NCI-H2029 (cell line): ENCODE results near the gene CCR5.

Source experiments
- DNase-seq: peaks from one replicate; lab custom pipeline; 2025; lab: John Stamatoyannopoulos, UW

The CCR5 gene

DNA sequence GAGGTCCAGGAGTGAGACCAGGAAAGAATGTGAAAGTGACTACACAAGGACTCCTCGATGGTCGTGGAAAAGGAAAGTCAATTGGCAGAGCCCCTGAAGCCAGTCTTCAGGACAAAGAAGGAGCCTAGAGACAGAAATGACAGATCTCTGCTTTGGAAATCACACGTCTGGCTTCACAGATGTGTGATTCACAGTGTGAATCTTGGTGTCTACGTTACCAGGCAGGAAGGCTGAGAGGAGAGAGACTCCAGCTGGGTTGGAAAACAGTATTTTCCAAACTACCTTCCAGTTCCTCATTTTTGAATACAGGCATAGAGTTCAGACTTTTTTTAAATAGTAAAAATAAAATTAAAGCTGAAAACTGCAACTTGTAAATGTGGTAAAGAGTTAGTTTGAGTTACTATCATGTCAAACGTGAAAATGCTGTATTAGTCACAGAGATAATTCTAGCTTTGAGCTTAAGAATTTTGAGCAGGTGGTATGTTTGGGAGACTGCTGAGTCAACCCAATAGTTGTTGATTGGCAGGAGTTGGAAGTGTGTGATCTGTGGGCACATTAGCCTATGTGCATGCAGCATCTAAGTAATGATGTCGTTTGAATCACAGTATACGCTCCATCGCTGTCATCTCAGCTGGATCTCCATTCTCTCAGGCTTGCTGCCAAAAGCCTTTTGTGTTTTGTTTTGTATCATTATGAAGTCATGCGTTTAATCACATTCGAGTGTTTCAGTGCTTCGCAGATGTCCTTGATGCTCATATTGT, 10.8 kb upstream of the CCR5 start:
- DNase-seq = peak; percentile 92

DNA sequence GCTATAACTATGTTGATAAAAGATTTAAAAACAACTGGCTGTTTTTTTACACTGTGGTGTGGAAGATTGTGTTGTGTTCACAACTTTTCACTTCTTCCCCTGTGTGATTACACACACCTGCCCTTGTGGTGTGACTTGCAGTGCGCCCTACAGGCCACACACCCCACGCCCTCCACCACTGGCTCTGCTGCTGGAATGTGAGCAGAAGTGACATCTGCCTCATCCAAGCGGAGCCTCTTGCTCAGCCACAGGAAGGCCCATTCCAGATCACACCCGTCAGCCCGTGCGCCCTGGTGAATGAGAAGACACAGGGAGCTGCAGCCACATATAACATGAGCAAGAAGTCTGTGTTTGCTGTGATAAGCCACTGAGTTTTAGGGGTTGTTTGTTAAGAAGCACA, 9.8 kb upstream of the CCR5 start:
- DNase-seq = no peak

DNA sequence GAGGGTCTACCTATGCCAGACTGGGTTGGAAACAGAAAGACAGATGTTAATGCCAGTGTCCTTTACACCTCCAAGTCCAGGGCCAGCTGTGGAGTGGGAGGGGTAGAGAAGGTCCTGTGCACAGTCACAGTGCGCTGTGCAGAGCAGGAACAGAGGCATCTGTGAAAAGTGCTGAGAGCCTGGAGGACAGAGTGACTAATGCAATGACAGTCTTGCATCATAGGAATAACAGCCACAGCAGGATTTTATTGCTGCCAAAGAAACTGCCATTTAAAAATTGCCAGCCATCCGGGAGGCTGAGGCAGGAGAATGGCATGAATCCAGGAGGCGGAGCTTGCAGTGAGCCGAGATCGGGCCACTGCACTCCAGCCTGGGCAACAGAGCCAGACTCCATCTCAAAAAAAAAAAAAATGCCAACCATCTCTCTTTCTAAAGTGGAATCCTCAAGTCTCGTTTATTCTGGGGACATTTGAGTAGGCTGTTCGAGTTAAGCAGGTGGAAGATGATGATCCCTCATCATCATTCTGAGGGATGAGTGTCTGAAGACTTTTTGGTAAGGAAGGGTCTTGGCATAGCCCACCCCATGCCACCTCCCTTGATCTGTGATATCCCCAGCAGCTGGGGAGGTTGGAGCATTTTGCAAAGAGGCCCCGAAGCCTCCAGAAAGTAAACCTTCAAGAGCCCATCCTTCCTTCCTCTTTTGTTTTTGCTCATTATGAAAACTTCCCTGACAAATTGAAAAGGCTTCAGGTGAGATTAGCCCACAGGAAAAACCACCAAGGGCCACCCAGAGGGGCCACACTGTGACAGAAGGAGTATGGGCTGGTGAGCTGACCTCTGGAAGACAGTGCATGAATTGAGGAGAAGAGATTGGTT, 9.1 kb upstream of the CCR5 start:
- no peak for DNase-seq

DNA sequence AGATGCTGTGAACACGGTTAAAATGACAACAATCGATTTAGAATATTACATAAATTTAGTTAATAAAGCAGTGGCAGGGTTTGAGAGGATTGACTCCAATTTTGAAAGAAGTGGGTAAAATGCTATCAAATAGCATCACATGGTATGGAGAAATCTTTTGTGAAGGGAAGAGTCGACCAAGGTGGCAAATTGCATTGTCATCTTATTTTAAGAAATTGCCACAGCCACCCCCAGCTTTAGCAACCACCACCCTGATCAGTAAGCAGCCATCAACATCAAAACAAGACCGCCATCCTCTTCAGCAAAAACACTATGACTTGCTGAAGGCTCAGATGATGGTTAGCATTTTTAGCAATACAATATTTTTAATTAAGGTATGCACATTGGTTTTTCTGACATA, 5.7 kb upstream of the CCR5 start:
- DNase-seq = no peak

DNA sequence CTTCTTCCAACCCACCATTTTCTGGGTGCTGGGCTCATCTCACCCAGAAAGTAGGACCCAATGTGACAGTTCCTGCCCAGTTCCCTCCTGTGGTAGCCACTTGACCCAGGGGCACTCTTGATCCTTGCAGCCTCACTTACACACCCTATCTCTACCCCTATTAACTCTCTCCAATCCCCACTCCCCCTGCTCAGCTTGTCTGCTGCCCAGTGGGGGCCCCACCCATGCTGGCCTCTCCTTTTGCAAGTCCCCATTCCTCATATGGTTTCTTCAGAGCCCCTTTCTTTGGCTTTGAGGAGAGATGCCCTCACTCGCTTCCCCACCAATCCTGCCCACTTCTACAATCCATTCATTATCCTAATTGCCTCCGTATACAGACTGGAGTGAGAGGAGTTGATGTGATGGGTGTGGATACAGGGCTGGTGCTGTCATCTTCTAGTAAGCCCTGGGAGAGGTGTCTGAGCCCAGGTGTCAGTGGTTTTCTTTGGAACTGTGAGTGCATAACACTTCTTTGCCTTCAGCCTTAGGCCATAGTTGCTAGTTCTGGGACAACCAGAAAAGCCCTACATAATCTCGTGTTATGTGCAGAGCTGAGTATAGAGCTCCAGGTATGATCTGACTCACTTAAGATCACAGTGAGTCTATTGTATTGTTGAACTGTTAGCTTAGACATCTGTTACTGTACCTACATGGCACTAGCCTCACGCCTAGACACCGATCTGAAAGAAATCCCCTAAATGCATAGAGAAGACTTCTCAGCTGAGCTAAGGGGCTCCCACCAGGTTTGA, 4.8 kb upstream of the CCR5 start:
- DNase-seq = no peak

DNA sequence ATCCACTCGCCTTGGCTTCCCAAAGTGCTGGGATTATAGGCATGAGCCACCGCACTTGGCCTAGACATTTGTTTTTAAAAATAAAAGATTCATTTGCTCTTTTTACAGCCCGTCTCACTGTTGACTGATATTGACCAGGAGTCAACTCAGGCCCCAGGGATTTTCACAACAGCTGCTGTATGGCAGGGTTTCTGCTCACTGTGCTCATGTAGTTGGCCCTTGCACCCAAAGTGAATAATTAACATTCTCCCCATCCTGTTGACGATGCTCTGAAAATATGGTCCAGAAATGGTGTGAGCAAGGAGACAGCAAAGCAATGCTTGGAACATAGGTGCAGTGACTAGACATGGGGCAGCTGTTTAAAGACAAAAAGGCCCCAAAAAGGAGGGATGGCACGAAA, 2.9 kb upstream of the CCR5 start:
- no peak for DNase-seq

DNA sequence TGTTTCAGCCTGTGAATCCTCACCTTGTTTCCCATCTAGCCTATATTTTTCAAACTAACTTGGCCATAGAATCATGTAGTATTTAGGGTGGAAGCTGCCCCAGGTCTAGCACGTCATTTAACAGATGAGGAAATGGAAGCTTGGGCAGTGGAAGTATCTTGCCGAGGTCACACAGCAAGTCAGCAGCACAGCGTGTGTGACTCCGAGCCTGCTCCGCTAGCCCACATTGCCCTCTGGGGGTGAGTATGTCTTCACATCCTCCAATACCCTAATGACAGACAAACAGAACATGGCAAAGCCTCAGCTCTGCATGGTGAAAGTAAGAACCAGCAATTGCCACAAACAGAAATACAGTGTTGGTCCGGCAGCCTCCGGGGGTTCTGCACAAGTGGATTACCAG, 2.2 kb upstream of the CCR5 start:
- DNase-seq = no peak

DNA sequence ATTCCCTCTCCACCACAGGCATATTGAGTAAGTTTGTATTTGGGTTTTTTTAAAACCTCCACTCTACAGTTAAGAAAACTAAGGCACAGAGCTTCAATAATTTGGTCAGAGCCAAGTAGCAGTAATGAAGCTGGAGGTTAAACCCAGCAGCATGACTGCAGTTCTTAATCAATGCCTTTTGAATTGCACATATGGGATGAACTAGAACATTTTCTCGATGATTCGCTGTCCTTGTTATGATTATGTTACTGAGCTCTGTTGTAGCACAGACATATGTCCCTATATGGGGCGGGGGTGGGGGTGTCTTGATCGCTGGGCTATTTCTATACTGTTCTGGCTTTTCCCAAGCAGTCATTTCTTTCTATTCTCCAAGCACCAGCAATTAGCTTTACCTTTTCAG, 1.6 kb upstream of the CCR5 start:
- DNase-seq = no peak

DNA sequence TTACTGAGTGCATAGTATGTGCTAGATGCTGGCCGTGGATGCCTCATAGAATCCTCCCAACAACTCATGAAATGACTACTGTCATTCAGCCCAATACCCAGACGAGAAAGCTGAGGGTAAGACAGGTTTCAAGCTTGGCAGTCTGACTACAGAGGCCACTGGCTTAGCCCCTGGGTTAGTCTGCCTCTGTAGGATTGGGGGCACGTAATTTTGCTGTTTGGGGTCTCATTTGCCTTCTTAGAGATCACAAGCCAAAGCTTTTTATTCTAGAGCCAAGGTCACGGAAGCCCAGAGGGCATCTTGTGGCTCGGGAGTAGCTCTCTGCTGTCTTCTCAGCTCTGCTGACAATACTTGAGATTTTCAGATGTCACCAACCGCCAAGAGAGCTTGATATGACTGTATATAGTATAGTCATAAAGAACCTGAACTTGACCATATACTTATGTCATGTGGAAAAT, 1.0 kb upstream of the CCR5 start:
- no peak for DNase-seq

DNA sequence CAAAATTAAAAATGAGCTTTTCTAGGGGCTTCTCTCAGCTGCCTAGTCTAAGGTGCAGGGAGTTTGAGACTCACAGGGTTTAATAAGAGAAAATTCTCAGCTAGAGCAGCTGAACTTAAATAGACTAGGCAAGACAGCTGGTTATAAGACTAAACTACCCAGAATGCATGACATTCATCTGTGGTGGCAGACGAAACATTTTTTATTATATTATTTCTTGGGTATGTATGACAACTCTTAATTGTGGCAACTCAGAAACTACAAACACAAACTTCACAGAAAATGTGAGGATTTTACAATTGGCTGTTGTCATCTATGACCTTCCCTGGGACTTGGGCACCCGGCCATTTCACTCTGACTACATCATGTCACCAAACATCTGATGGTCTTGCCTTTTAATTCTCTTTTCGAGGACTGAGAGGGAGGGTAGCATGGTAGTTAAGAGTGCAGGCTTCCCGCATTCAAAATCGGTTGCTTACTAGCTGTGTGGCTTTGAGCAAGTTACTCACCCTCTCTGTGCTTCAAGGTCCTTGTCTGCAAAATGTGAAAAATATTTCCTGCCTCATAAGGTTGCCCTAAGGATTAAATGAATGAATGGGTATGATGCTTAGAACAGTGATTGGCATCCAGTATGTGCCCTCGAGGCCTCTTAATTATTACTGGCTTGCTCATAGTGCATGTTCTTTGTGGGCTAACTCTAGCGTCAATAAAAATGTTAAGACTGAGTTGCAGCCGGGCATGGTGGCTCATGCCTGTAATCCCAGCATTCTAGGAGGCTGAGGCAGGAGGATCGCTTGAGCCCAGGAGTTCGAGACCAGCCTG, 984 bp downstream of the CCR5 start:
- DNase-seq = no peak

DNA sequence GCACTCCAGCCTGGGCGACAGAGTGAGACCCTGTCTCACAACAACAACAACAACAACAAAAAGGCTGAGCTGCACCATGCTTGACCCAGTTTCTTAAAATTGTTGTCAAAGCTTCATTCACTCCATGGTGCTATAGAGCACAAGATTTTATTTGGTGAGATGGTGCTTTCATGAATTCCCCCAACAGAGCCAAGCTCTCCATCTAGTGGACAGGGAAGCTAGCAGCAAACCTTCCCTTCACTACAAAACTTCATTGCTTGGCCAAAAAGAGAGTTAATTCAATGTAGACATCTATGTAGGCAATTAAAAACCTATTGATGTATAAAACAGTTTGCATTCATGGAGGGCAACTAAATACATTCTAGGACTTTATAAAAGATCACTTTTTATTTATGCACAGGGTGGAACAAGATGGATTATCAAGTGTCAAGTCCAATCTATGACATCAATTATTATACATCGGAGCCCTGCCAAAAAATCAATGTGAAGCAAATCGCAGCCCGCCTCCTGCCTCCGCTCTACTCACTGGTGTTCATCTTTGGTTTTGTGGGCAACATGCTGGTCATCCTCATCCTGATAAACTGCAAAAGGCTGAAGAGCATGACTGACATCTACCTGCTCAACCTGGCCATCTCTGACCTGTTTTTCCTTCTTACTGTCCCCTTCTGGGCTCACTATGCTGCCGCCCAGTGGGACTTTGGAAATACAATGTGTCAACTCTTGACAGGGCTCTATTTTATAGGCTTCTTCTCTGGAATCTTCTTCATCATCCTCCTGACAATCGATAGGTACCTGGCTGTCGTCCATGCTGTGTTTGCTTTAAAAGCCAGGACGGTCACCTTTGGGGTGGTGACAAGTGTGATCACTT, 2.0 kb downstream of the CCR5 start:
- DNase-seq = no peak

DNA sequence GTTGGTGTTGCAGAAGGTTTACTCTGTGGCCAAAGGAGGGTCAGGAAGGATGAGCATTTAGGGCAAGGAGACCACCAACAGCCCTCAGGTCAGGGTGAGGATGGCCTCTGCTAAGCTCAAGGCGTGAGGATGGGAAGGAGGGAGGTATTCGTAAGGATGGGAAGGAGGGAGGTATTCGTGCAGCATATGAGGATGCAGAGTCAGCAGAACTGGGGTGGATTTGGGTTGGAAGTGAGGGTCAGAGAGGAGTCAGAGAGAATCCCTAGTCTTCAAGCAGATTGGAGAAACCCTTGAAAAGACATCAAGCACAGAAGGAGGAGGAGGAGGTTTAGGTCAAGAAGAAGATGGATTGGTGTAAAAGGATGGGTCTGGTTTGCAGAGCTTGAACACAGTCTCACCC, 4.0 kb downstream of the CCR5 start:
- no peak for DNase-seq

DNA sequence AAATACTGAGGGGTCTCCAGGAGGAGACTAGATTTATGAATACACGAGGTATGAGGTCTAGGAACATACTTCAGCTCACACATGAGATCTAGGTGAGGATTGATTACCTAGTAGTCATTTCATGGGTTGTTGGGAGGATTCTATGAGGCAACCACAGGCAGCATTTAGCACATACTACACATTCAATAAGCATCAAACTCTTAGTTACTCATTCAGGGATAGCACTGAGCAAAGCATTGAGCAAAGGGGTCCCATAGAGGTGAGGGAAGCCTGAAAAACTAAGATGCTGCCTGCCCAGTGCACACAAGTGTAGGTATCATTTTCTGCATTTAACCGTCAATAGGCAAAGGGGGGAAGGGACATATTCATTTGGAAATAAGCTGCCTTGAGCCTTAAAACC, 4.5 kb downstream of the CCR5 start:
- no peak for DNase-seq

DNA sequence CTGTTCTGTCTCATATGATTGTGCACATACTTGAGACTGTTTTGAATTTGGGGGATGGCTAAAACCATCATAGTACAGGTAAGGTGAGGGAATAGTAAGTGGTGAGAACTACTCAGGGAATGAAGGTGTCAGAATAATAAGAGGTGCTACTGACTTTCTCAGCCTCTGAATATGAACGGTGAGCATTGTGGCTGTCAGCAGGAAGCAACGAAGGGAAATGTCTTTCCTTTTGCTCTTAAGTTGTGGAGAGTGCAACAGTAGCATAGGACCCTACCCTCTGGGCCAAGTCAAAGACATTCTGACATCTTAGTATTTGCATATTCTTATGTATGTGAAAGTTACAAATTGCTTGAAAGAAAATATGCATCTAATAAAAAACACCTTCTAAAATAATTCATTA, 5.1 kb downstream of the CCR5 start:
- DNase-seq = no peak

DNA sequence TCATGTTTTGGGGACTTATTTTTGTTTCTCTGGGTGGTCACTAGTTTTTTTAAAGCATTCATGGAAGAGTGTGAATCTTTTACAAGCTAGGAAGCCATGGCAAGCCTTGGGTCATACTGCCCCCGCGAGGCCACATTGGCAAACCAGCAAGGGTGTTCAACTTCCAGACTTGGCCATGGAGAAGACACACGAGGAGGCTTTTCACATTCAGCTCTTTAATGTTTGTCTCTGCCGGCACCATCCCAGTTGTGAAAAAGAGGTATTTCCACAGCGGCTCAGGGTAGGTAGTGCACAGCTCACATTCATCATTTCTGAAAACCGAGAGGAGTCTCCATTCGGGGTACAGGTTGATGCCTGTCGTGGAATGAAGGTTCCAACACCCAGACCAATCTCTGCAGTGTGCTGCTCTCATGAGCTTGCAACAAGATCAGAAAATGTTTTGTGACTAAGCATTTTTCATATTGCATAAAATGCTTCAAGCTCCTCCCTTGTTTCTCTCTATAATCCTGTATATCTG, 7.7 kb downstream of the CCR5 start:
- no peak for DNase-seq

DNA sequence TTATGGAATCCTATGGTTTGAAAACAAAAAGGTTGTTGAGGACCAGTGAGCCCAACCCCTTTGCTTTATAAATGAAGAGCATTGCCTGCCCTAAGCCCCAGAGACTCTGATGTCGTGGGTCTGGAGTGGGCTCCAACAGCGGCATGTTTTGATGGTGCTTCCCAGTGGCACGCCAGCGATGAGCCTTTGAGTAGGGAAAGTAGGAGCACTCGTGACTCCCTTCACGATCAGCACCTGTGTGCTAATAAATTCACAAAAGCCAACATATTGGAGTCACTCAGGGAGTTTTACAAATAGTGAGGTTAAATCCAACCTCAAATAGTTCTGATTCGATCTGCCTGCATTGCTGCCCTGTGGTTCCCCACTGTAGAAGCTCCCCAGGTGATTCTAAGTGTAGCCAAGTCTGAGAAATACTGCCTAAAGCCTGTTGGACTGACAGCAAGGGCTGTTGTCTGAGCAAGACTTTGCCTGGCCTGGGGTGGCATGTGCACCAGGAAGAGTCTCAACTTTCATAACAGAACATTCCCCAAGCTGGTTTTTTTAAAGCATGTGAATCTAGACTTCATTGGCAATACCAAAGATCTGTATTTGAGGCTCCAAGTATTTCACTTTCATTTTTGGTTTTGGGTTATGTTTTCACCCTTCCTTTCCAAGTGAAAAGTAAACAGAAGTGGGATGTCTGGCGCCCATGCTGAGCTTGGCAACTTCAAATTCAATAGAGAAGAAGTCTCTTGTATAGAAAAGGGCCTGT, 9.9 kb downstream of the CCR5 start:
- DNase-seq = no peak

DNA sequence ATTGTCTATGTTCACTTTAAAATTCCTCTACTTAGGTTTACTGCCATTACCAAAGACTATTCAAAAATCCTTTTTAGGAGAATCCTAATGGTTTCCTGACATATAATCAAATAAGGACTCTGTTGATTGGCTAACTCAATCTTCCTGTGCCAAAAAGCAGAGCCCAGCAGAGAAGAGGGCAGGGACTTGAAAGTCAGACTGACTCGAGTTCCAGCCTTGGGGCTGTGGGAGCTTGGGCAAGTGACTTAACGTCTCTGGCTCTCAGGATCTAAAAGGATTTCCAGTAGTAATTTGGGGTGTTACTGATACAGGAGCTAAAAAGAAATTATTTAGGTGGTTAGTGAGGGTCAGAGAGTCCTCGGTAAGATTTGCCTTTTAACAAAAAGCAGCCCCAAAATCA, 10.9 kb downstream of the CCR5 start:
- no peak for DNase-seq

DNA sequence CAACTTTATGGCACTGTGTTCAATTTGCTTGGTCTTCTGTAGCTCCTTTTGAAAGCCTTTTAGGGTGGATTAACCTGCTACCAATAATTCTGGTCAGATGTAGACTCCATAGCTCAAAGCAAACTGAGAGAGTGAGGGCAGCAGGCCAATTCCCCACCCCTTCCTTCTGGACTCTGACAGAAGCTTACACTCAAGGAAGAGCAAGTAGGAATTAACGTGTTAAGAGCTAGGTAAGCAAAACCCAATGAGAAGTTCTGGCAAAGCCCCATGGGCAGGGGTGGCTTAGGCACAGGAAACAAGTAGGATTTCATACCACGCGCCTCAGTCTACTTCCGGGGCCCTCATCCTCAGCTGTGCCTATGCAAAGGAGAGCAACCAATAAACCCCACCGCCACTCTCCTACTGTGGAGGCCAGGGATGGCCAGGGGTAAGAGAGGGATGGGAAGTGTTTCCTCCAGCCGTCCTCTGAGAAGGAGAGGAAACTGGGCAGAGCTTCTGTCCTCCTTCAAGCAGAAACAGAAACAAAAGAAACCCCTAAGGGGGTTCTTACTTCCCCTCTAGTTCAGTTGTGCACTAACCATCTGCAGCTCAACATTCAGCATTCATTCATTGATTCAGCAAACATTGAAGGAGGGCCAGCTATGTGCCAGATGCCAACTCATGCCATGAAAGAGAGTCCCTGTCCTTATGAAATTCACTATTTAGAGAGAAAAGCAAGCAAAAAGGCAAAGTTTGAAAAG, 12.6 kb downstream of the CCR5 start:
- DNase-seq = peak; percentile 69

DNA sequence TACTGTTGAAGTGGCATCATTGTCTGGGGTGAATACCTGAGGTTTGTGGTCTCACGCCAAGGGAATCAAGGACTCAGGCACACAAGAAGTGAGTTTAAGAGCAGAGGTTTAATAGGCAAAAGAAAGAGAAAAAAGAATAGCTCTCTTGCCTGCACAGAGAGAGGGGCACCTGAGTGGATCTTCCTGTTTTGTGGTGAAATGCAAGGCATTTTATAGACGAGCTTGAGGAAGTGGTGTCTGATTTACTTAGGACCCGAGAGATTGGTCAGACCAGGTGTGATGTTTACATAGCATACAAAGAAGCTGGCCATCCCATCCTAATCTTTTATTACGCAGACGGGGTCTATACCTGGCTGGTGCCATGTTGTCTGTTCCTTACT, 13.2 kb downstream of the CCR5 start:
- DNase-seq = peak; percentile 30
